Adrenal gland (tissue), 12 donors: ENCODE measurements around the gene PDE4C. TPM values are rescaled to one million over a fixed set of nuclear protein-coding genes. Genes with fewer than 3 reads are reported as not detected.

Experiments
- DNase-seq, 7 donors: peaks; one replicate each; pipeline ENCODE4 v3.0.0-alpha.2; 2019 to 2020
- H3K27ac ChIP-seq, 5 donors: fragments of 200-600 bp; sonication (generic) in 4 of 5; 1 replicate in 3 of 5; 2 replicates in 2 of 5; pipeline versions ENCODE4 v1.5.1 to v1.8.0; 2016 to 2020; ENCODE audit warnings: mild to moderate bottlenecking in 1 of 5
- H3K27me3 ChIP-seq: fragments of 200-600 bp; 2 replicates; pipeline ENCODE4 v1.8.0; 2021
- H3K36me3 ChIP-seq, 2 donors: fragments of 200-600 bp; replicated peaks in 1 of 2; 1 replicate in 1 of 2; 2 replicates in 1 of 2; pipeline versions ENCODE4 v1.5.1 to v1.8.0; 2018 to 2022
- H3K4me1 ChIP-seq, 2 donors: fragments of 200-600 bp; replicated peaks in 1 of 2; 1 replicate in 1 of 2; 2 replicates in 1 of 2; pipeline versions ENCODE4 v1.5.1 to v1.8.0; 2018 to 2021
- H3K4me3 ChIP-seq, 4 donors: fragments of 200-600 bp; sonication (generic) in 3 of 4; one replicate each; pipeline ENCODE4 v1.5.1; 2016 to 2018
- H3K9me3 ChIP-seq, 3 donors: fragments of 200-600 bp; sonication (generic) in 1 of 3; replicated peaks in 1 of 3; 1 replicate in 2 of 3; 2 replicates in 1 of 3; pipeline versions ENCODE4 v1.5.1 to v1.8.0; 2016 to 2021
- CTCF ChIP-seq, 6 experiments: fragments of 450-650 bp in 4 of 6; fragments of 200-600 bp in 2 of 6; sonication (generic) in 1 of 6; IDR thresholded peaks; 1 replicate in 5 of 6; 2 replicates in 1 of 6; pipeline versions ENCODE4 v1.5.1 to v1.8.0; 2016 to 2021; ENCODE audit warnings: antibody characterized with exemption in 6 of 6, mild to moderate bottlenecking in 2 of 6, moderate library complexity in 1 of 6
- POLR2A ChIP-seq, 2 donors: fragments of 450-650 bp; IDR thresholded peaks; one replicate each; pipeline ENCODE4 v1.6.1; 2017; ENCODE audit warnings: antibody characterized with exemption in 2 of 2, mild to moderate bottlenecking in 2 of 2, moderate library complexity in 1 of 2
- WGBS, 4 donors: extraction: QIAGEN DNeasy Blood & Tissue Kit in 2 of 4; methylation state at CpG; one replicate each; pipeline versions ENCODE4 v1.1.5 to v1.1.7; 2013 to 2017; 5-methylcytosine and 5-hydroxymethylcytosine counted together
- intact Hi-C, 2 donors: fragments of 100-400 bp; cut with DNase I; formaldehyde crosslinking; loops; one replicate each; pipeline versions ENCODE4 v1.14.1 to v1.15.0; 2022 to 2023
- polyA plus RNA-seq, 3 donors: library from polyadenylated mRNA; stranded (reverse); fragments of 200-250 nt in 2 of 3; fragments of 350-450 nt in 1 of 3; fragmentation: Illumina TruSeq in 1 of 3; extraction: RNeasy Lipid Tissue Mini Kit (QIAGEN cat#74804) in 1 of 3; gene quantifications; one replicate each; pipeline ENCODE4 v1.2.3, GENCODE V29; 2013 to 2014
- total RNA-seq, 9 donors: library from RNA; depleted of rRNA in 4 of 9; stranded (reverse); fragments of >200 nt in 4 of 9; fragments of 120-200 nt in 1 of 9; fragmentation: NEBNext Ultra II Directional in 1 of 9; extraction: Animal tissue kit (Norgen Biotek cat#: 25700) in 1 of 9; gene quantifications; one replicate each; pipeline versions ENCODE4 v1.1.0 to v1.2.4, GENCODE V29; 2013 to 2023
- donor health status: healthy with polysubstance abuse.
- donor health status: Bipolar disorder and iron deficiency.
- donor health status: DM: yes; HTN: yes; CAD: no.
- donor health status: DM: no; HTN: no; CAD: no.
- donor health status: DM: no; HTN: no; CAD: no.
- donor health status: DM: yes; HTN: yes; CAD: no.

PDE4C gene
- total and polyA plus RNA-seq, 12 donors, result 0.11 to 2.4 (median 0.61) TPM; not detected in 1

- WGBS, 4 donors, result 87 to 94% (median 93%) methylated on average over 28 to 42 of the region's 42 CpGs
- TF ChIP-seq POLR2A (IDR thresholded peaks at IDR 0.05) (no peak), CTCF (IDR thresholded peaks at IDR 0.05) (no peak)
- peaks cover 10 to 18% of the 10 kb centered on the region in 2 donors for H3K4me1 ChIP-seq
- intact Hi-C loops, result no loop called here
- DNase-seq, result no peak
- no peak overlapping the region for H3K27ac ChIP-seq
- peaks cover 0 to 35% of the 10 kb centered on the region in 2 donors for H3K36me3 ChIP-seq
- H3K9me3 ChIP-seq, result no peaks in the 10 kb centered on the region
- H3K4me3 ChIP-seq, result no peak overlapping the region
- no peaks in the 10 kb centered on the region for H3K27me3 ChIP-seq
Measured at GRCh38 chr19:18266771-18267686, 40.8 kb upstream of the PDE4C start.

GRCh38 chr19:18265582-18265981 is 39.3 kb upstream of the PDE4C start:
- H3K27me3 ChIP-seq, result no peaks in the 10 kb centered on the region
- no peak overlapping the region for H3K4me3 ChIP-seq
- H3K36me3 ChIP-seq, result peaks cover 0 to 35% of the 10 kb centered on the region in 2 donors
- 82 to 96% (median 88%) methylated on average over 5 to 7 of the region's 7 CpGs for WGBS, 4 donors
- H3K4me1 ChIP-seq, result peaks cover 10 to 18% of the 10 kb centered on the region in 2 donors
- intact Hi-C loops, result no loop called here
- no peaks in the 10 kb centered on the region for H3K9me3 ChIP-seq
- no peak for TF ChIP-seq CTCF (IDR thresholded peaks at IDR 0.05)
- no peak for TF ChIP-seq POLR2A (IDR thresholded peaks at IDR 0.05)
- peak overlapping the region in 1 of 5 donors; percentile 80 for H3K27ac ChIP-seq
- DNase-seq, result no peak

- no peak for TF ChIP-seq POLR2A (IDR thresholded peaks at IDR 0.05)
- no peak for TF ChIP-seq CTCF (IDR thresholded peaks at IDR 0.05)
- Histone ChIP-seq H3K4me1 (peaks cover 10 to 18% of the 10 kb centered on the region in 2 donors), H3K36me3 (peaks cover 0 to 35% of the 10 kb centered on the region in 2 donors), H3K27ac (peak overlapping the region in 4 of 5 donors; percentile 46 to 80 (median 74)), H3K4me3 (no peak overlapping the region), H3K9me3 (no peaks in the 10 kb centered on the region), H3K27me3 (no peaks in the 10 kb centered on the region)
- WGBS, 4 donors, result 83 to 98% (median 93%) methylated on average over 8 to 23 of the region's 23 CpGs
- intact Hi-C loops, result no loop called here
- peak in 1 of 7 donors; percentile 58 for DNase-seq
Measured at GRCh38 chr19:18264971-18265540, 38.8 kb upstream of the PDE4C start.

- Histone ChIP-seq H3K27ac (peak overlapping the region in 4 of 5 donors; percentile 46 to 80 (median 74)), H3K36me3 (peaks cover 0 to 35% of the 10 kb centered on the region in 2 donors), H3K27me3 (no peaks in the 10 kb centered on the region), H3K4me1 (peaks cover 10 to 18% of the 10 kb centered on the region in 2 donors), H3K9me3 (no peaks in the 10 kb centered on the region), H3K4me3 (no peak overlapping the region)
- 55 to 100% (median 66%) methylated on average over 1 to 23 of the region's 23 CpGs for WGBS, 4 donors
- TF ChIP-seq CTCF (IDR thresholded peaks at IDR 0.05) (peak in 1 of 6 experiments; percentile 3), POLR2A (IDR thresholded peaks at IDR 0.05) (peak in 1 of 2 donors; percentile 49)
- peak; percentile 83 to 97 (median 96) for DNase-seq
- intact Hi-C loops, result no loop called here
Measured at GRCh38 chr19:18264137-18264854, 38.1 kb upstream of the PDE4C start.
